Measurements from ENCODE around the gene AGO1.
"Not testable (repeated sequence)": the region's sequence is repeated elsewhere in the genome, so short reads cannot be mapped to it uniquely, and the experiment has no call there.

Gene AGO1

GRCh38 chr1:35923791-35924221, 40.8 kb downstream of the AGO1 start:
- no peak for DNase-seq (ENCODE audit: low read depth)

DNA sequence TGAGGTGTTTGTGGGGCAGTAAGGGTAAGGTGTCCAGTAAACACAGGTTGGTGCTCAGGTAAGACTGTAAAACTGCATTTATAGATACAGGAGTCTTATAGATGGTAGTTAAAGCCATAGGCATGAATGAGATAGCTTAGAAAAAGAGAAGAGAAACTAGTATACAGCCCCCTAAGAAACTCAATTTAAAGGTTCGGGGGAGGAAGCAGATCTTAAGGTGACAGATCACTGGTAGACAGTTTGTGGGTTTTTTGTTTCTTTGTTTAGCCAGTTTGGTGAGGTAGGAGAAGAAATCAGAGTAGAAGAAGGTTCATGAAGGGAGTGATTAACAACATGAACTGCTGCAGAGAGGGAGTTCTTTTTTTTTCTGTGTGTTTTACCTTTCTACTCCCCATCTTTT, 41.8 kb downstream of the AGO1 start:
- no peak for DNase-seq (ENCODE audit: low read depth)

GRCh38 chr1:35925741-35926140, 42.7 kb downstream of the AGO1 start:
- DNase-seq (ENCODE audit: low read depth): no peak

DNA sequence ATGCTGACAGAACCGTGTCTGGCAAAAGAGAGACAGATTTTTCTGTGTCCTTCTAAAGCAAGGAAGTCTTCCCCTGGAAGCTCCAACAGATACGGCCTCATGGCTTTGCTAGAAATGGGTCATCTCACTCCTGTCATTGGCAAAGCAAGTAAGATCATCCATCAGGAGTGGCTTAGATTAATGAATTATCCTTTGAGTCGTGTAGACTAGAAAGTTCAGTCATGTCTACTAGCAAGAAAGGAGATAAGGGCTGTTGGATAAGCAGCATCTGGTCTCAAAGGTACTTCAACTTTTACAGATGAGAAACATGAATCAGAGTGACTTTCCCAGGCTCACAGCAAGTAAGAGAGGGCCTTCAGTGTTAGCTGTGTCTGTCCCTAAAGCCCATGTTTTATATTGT, 44.5 kb downstream of the AGO1 start:
- no peak for DNase-seq (ENCODE audit: low read depth)

GRCh38 chr1:35929730-35930592, 47.0 kb downstream of the AGO1 start:
- DNase-seq (ENCODE audit: low read depth): no peak

DNA sequence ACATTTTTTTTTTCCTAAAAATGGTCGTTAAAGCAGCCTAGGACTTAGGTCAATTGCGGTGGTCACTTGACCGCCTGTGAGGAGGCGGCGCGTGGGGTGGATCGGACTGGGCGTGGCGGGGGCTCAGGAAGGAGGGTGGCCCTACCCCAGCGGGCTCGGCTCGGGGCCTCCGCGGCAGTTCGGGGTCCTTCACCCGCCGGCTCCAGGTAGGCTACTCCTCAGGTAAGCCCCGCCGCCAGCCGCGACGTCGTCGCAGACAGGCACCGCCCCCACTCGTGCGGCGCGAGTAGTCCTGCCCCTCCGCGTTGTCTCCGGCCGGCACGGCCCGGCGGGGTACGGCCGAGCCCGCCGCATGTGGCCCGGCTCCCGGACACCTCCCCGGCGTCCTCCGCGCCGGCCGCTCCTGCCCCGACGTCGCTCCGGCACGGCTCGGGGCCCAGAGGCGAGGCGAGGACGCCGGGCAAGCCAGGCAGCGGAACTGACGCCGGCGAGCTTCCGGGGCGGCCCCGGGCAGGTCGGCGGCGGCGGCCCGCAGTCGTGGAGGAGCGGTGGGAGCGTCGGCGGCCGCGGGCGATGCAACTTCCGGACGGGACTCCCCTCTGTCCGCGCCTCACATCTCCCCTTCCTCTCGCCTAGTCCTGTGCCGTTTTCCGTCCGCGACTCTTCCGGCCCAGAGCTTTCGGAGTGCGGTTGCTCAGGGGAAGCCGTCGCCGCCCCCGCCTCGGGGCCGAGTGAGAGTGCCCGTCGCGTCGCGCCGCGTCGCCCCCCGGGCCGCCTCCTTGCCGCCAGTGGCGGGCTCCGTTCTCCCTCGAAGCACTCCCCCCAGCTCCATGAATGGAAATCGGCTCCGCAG, 47.8 kb downstream of the AGO1 start, which contains the start of gene AGO3:
Gene AGO3 (plus strand): TSS at position 513 of the 853 bp plus-strand sequence. CDS start 322 bp downstream, at position 835.
- DNase-seq (ENCODE audit: low read depth): peak; percentile 67

- DNase-seq (ENCODE audit: low read depth): no peak
Measured at GRCh38 chr1:35931446-35932157, 48.6 kb downstream of the AGO1 start.

DNA sequence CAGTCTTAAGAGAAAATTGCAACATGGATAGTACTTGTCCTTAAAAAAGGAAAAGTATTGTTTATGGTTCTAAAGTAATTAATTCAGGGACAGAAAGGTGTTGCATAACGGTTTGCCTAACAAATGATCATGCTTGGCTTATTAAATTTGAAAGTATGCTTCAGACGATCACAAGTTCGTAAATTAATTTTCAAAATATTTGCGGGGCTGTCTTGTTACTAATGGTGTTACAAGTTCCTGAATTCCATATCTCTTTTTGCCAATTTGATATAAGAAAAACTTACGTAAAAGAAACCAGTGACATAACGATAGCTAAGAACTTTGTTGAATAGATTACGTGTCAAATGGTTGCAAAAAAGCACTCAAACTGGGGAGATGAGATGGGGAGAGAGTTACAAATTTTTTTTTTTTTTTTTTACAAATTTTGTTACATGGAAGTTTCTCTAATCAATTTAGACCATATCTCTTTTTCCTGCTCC, 49.2 kb downstream of the AGO1 start:
- no peak for DNase-seq (ENCODE audit: low read depth)

DNA sequence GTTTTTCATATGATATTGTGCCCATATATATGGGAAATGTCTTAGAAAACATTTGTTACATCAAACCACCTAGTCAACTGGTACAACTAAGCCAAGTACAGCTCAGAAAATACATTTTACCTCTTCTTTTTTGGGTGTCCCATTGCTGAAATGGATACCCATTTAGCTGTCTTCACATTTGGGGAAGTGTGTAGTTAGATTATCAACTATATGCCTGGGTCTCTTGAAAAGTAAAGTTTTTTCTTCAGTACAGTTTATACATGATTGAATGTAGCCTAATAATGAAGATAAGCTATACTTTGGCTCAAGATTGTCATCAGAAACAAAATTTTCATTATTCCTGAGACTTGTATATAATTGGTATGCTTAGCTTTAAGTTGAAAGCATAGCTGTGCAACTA, 49.9 kb downstream of the AGO1 start:
- no peak for DNase-seq (ENCODE audit: low read depth)

DNA sequence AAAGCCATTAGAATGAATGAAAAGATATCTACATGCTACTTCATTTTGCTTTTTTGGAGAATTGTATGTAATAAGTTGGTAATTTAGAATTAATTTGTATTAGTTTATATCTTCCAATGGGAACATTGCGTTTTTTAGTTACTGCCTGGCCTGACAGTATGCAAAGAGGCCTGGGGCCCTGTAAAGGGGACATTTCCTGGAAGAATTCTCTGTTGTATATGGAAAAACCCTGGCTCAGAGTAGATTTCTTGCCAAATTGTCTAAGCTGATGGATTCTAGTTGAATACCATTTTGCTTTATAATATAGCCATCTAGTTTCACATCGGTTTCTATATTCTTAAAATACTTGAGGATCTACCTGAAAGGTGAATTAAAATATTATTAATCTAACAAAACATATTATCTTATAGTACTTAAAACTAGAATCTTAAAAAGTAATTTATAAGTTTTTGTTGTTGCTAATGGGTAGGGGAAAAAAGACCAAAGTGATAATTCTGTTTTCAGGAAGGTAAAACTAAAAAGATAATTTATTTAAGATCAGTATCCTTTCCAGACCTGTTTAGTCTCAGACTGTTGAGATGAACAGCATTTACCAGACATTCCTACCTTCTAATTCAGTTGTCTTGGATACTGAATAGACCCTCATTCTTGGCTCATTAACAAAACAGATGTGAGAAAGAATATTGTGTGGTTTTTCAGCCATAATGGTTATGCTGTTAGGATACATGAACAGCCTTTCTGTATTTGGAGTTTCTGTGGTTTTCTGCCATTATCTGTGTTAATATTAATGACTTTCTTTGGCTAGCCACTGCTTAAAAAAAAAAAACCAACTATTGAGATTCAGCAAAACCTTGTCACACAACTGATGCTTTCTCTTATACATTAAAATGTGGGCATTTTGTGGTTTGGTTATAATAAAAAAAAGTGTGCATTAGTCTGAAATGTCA, 52.7 kb downstream of the AGO1 start:
- DNase-seq (ENCODE audit: low read depth): no peak

DNA sequence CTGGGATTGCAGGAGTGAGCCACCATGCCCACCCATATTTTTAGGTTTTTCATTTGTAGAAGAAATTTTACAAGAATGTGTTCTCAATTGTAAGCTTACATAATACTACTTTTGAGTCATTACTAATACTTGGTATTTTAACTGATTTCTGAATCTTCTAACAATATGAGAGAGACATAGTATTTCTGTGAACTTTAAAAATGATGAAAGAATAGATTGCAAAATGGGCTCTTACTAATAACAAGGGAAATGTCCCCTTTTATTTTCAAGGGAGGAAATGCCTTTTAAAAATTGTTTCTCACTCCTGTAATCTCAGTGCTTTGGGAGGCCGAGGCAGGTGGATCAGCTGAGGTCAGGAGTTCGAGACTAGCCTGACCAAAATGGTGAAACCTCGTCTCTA, 53.8 kb downstream of the AGO1 start:
- no peak for DNase-seq (ENCODE audit: low read depth)

- no peak for DNase-seq (ENCODE audit: low read depth)
Measured at GRCh38 chr1:35939484-35939883, 56.5 kb downstream of the AGO1 start.

GRCh38 chr1:35945327-35945726, 62.3 kb downstream of the AGO1 start:
- no peak for DNase-seq (ENCODE audit: low read depth)

DNA sequence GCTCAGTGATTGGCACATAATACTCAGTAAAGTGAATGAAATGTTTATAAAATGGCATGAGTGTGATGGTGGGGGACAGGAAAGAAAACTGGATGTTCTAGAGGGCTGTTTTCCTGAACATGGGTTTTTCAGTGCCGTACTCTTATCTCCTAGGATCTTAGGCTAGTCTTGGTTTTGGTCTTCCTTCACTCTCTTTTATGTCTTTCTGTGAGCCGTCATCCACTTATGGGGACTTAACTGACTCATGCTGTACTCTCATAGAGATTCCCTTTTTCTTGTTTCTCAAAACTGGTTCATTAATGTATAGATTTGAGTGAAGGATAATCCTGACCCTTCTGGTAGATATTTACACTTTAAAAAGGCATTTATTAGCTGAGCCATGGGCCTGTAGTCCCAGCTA, 64.5 kb downstream of the AGO1 start:
- DNase-seq (ENCODE audit: low read depth): no peak

- DNase-seq (ENCODE audit: low read depth): no peak
Measured at GRCh38 chr1:35958558-35958957, 75.5 kb downstream of the AGO1 start.

DNA sequence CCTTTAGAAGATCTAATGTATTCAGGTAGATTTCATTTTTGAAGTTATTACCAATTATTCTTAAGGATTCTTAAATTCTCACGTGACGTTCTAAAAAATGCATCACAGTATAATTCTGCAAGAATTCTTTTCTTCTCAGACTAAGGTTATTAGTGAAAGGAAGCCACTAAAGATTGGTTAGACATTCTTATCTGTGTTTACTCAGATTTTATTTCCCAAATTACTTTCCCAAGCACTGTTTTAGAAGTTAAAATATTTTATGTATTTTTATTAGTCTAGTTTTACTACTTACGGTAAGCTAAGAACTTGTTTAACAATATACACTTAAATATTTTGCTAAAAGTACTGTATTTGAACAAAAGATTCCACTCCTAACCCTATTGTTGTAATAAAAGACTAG, 76.3 kb downstream of the AGO1 start:
- DNase-seq (ENCODE audit: low read depth): no peak

DNA sequence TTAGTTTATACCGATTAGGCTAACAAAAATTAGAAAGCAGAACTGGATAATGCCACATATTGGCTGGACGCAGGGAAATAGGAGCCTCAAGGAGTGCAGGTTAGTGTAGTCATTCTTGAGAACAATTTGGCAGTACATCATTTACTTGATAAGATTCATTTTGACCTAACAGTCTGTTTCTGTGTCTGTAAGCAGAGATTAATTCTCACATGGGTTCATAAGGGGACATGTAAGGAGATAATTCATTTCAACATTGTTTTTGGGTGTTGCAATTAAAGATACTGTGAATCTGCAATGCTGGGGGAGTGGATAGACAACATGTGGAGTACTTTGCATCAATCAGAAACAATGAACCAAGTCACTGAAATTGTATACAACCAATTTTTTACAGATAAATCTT, 79.9 kb downstream of the AGO1 start:
- no peak for DNase-seq (ENCODE audit: low read depth)

DNA sequence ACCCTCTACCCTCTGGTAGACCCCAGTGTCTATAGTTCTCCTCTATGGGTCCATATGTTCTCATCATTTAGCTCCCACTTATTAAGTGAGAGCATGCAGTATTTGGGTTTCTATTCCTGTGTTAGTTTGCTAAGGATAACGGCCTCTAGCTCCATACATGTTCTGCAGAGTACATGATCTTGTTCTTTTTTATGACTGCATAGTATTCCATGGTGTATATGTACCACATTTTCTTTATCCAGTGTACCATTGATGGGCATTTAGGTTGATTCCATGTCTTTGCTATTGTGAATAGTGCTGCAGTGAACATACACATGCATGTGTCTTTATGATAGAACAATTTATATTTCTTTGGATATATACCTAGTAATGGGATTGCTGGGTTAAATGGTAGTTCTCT, 81.3 kb downstream of the AGO1 start:
- not testable (repeated sequence) for DNase-seq (ENCODE audit: low read depth)

DNA sequence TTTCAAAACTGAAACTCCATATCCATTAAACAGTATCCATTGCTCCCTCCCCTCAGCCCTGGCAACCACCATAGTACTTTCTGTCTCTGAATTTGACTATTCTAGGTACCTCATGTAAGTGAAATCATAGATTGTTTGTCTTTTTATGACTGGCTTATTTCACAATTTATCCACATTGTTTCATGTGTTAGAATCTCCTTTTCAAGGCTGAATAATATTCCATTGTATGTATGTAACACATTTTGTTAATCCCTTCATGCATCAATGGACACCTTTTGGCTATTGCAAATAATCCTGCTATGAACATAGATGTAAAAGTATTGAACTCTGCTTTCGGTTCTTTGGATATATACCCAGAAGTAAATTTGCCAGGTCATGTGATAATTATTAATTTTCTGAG, 85.4 kb downstream of the AGO1 start:
- DNase-seq (ENCODE audit: low read depth): no peak

- no peak for DNase-seq (ENCODE audit: low read depth)
Measured at GRCh38 chr1:35971601-35972000, 88.6 kb downstream of the AGO1 start.

- DNase-seq (ENCODE audit: low read depth): not testable (repeated sequence)
Measured at GRCh38 chr1:35972631-35973030, 89.6 kb downstream of the AGO1 start.
